ENCODE data around the gene RNU1-4.
"Not testable (repeated sequence)": the region's sequence is repeated elsewhere in the genome, so short reads cannot be mapped to it uniquely, and the experiment has no call there.

GRCh38 chr1:16709659-16710087, 30.6 kb upstream of the RNU1-4 start:
- TF ChIP-seq CTCF (IDR thresholded peaks at IDR 0.05) = peak; percentile 56
- TF ChIP-seq ZFX (IDR thresholded peaks at IDR 0.05; ENCODE audit: borderline replicate concordance) = not testable (repeated sequence)

Data from 22Rv1 (cell line).